Karpas-422 (cell line): Measurements from ENCODE around the gene LPIN3. TPM values are rescaled to one million over a fixed set of nuclear protein-coding genes. Genes with fewer than 3 reads are reported as not detected.

Experiments
- DNase-seq: peaks from one replicate; pipeline ENCODE4 v3.0.0-alpha.2; 2015
- H2AFZ ChIP-seq: fragments of 200-600 bp; sonication (generic); 2 replicates; pipeline ENCODE4 v1.6.1; 2014; ENCODE audit warnings: antibody characterized with exemption, low read length, mixed read lengths
- H3K27ac ChIP-seq: fragments of 200-600 bp; sonication (generic); 2 replicates; pipeline ENCODE4 v1.5.1; 2014; ENCODE audit warnings: mild to moderate bottlenecking, low read length, moderate library complexity
- H3K27me3 ChIP-seq: fragments of 200-600 bp; sonication (generic); 2 replicates; pipeline ENCODE4 v1.6.1; 2014; ENCODE audit warnings: low read length, mixed read lengths
- H3K36me3 ChIP-seq: fragments of 200-600 bp; sonication (generic); 2 replicates; pipeline ENCODE4 v1.6.1; 2014; ENCODE audit warnings: low read length, mixed read lengths; ENCODE audit not compliant: insufficient read depth
- H3K4me1 ChIP-seq: fragments of 200-600 bp; sonication (generic); 2 replicates; pipeline ENCODE4 v1.6.1; 2014; ENCODE audit warnings: mild to moderate bottlenecking, low read length, mixed read lengths
- H3K4me2 ChIP-seq: fragments of 200-600 bp; sonication (generic); 2 replicates; pipeline ENCODE4 v1.6.1; 2014; ENCODE audit warnings: low read length, low read depth, mild to moderate bottlenecking; ENCODE audit not compliant: poor library complexity, severe bottlenecking
- H3K4me3 ChIP-seq: fragments of 200-600 bp; sonication (generic); 2 replicates; pipeline ENCODE4 v1.5.1; 2014; ENCODE audit warnings: mild to moderate bottlenecking, antibody characterized with exemption, low read length, mixed read lengths
- H3K79me2 ChIP-seq: fragments of 200-600 bp; sonication (generic); 2 replicates; pipeline ENCODE4 v1.6.1; 2014; ENCODE audit warnings: mild to moderate bottlenecking, low read length, mixed read lengths
- H3K9ac ChIP-seq: fragments of 200-600 bp; sonication (generic); 2 replicates; pipeline ENCODE4 v1.6.0; 2014; ENCODE audit warnings: low read length
- H3K9me2 ChIP-seq: fragments of 200-600 bp; sonication (generic), shearing (Covaris generic); replicated peaks from 2 replicates; pipeline ENCODE4 v1.6.0; 2014; ENCODE audit warnings: mild to moderate bottlenecking, low read length, moderate library complexity; ENCODE audit not compliant: insufficient read depth
- H3K9me3 ChIP-seq: fragments of 300-700, 200-600 bp; sonication (generic); 2 replicates; pipeline ENCODE4 v1.6.1; 2014; ENCODE audit warnings: low read length, mixed read lengths
- H4K20me1 ChIP-seq: fragments of 200-600 bp; sonication (generic); 2 replicates; pipeline ENCODE4 v1.6.1; 2014; ENCODE audit warnings: mild to moderate bottlenecking, antibody characterized with exemption, low read length, low read depth; ENCODE audit not compliant: insufficient read depth
- total RNA-seq: library from RNA; depleted of rRNA; stranded (reverse); fragments of >200 nt; shearing (Covaris generic); gene quantifications from 2 replicates; pipeline ENCODE4 v1.2.3, GENCODE V29; 2014; ENCODE audit warnings: low replicate concordance; rRNA removed

LPIN3 gene, protein sequence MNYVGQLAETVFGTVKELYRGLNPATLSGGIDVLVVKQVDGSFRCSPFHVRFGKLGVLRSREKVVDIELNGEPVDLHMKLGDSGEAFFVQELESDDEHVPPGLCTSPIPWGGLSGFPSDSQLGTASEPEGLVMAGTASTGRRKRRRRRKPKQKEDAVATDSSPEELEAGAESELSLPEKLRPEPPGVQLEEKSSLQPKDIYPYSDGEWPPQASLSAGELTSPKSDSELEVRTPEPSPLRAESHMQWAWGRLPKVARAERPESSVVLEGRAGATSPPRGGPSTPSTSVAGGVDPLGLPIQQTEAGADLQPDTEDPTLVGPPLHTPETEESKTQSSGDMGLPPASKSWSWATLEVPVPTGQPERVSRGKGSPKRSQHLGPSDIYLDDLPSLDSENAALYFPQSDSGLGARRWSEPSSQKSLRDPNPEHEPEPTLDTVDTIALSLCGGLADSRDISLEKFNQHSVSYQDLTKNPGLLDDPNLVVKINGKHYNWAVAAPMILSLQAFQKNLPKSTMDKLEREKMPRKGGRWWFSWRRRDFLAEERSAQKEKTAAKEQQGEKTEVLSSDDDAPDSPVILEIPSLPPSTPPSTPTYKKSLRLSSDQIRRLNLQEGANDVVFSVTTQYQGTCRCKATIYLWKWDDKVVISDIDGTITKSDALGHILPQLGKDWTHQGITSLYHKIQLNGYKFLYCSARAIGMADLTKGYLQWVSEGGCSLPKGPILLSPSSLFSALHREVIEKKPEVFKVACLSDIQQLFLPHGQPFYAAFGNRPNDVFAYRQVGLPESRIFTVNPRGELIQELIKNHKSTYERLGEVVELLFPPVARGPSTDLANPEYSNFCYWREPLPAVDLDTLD
- not detected in 2 replicates for total RNA-seq

DNA sequence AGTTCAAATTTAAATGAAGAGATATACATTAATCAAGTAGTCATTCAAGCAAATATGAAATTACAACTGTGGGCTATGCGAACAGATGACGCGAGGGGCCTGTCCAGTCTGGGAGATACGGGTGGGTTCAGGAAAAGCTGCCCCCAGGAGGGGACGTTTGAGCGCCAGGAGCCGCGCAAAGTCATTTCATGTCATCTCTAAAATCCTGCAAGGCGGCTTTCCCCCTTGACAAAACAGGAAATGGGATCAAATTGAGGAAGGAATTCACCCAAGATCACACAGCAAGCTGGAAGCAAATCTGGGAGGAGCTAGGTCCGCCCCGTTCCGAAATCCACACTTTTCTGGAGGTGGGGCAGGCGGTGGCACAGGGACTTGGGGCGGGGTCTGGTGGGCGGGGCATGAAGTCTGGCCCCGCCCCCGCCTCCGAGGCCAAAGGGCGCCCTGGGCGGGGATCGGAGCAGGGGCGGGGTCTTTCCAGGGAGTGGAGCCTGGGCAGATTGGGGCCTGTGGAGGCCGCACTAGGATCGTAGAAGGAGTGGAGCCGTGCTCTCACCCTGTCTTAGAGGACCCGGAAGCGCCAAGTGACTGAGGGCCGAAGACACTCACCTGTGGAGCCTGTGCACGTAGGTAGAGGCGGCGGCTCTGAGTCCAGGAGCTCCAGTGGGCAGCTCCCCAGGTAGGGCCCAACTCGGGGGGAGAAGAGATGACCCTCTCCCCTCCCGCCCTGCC is at the start of gene LPIN3:
Gene LPIN3, plus strand, starts transcription at position 495 of the 729 bp plus-strand sequence. CDS start 4,983 bp downstream, outside the sequence.
- peaks cover 5% of the 10 kb centered on the region for H3K4me1 ChIP-seq
- no peaks in the 10 kb centered on the region for H3K9me2 ChIP-seq
- H3K27ac ChIP-seq: no peak within 1 kb of the TSS
- DNase-seq: peak; percentile 55
- H3K36me3 ChIP-seq: no peaks in the 10 kb centered on the region
- H3K79me2 ChIP-seq: no peaks in the 10 kb centered on the region
- no peak within 1 kb of the TSS for H3K9ac ChIP-seq
- H3K4me2 ChIP-seq: peak within 1 kb of the TSS; percentile 53
- H3K27me3 ChIP-seq: no peaks in the 10 kb centered on the region
- H4K20me1 ChIP-seq: 0 out of 2 replicates have a peak, but pooled peaks cover 4% of the 10 kb centered on the region
- H3K9me3 ChIP-seq: no peaks in the 10 kb centered on the region
- H3K4me3 ChIP-seq: no peak within 1 kb of the TSS
- H2AFZ ChIP-seq: no peak within 1 kb of the TSS

- no peak overlapping the region for H3K27ac ChIP-seq
- no peak overlapping the region for H3K4me2 ChIP-seq
- no peaks in the 10 kb centered on the region for H3K9me2 ChIP-seq
Measured at GRCh38 chr20:41293269-41294037, 47.2 kb upstream of the LPIN3 start.

GRCh38 chr20:41299899-41300298 is 40.7 kb upstream of the LPIN3 start:
- Histone ChIP-seq H3K4me2 (no peak overlapping the region), H4K20me1 (peaks cover 30% of the 10 kb centered on the region), H3K79me2 (no peaks in the 10 kb centered on the region), H3K9me3 (no peaks in the 10 kb centered on the region), H3K9me2 (no peaks in the 10 kb centered on the region), H3K27ac (no peak overlapping the region), H3K4me3 (no peak overlapping the region), H3K27me3 (no peaks in the 10 kb centered on the region; the same call in 1 of the 2 replicates), H3K36me3 (no peaks in the 10 kb centered on the region), H3K9ac (no peak overlapping the region), H3K4me1 (peaks cover 13% of the 10 kb centered on the region), H2AFZ (no peak overlapping the region)
- DNase-seq: no peak

More at GRCh38 chr20:41293269-41294037, 47.2 kb upstream of the LPIN3 start:
- Histone ChIP-seq H3K9me3 (no peaks in the 10 kb centered on the region), H3K4me1 (no peaks in the 10 kb centered on the region), H3K36me3 (no peaks in the 10 kb centered on the region), H2AFZ (no peak overlapping the region), H3K4me3 (no peak overlapping the region), H3K9ac (no peak overlapping the region), H3K79me2 (no peaks in the 10 kb centered on the region), H3K27me3 (no peaks in the 10 kb centered on the region), H4K20me1 (peaks cover 23% of the 10 kb centered on the region; the same call in 1 of the 2 replicates)
- no peak for DNase-seq

DNA sequence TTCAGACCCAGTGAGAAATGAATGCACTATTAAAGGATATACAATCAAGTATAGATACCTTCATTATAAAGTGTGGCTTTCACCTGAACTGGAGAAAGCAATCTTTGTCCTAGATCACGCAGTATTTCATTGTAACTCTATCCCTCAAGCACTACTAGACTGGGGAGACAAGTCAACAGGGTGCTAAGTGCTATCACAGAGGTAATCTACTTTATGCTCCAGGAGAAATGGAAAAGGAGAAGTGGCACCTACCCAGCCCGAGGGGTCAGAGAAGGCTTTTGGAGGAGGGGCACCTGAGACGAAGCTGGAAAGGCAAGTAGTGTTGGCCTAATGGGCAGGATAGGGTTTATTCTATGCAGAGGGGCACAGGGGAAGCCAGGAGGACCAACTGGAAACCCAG is 40.2 kb upstream of the LPIN3 start:
- H3K4me2 ChIP-seq: no peak overlapping the region
- H3K27ac ChIP-seq: no peak overlapping the region
- H3K27me3 ChIP-seq: no peaks in the 10 kb centered on the region; the same call in 1 of the 2 replicates
- H3K9me3 ChIP-seq: no peaks in the 10 kb centered on the region
- H3K9me2 ChIP-seq: no peaks in the 10 kb centered on the region
- no peaks in the 10 kb centered on the region for H3K79me2 ChIP-seq
- no peak overlapping the region for H3K4me3 ChIP-seq
- H3K4me1 ChIP-seq: peaks cover 18% of the 10 kb centered on the region
- no peak for DNase-seq
- H2AFZ ChIP-seq: no peak overlapping the region
- H4K20me1 ChIP-seq: peaks cover 30% of the 10 kb centered on the region
- H3K36me3 ChIP-seq: no peaks in the 10 kb centered on the region
- H3K9ac ChIP-seq: no peak overlapping the region

GRCh38 chr20:41300886-41301285 is 39.7 kb upstream of the LPIN3 start:
- no peak overlapping the region for H3K4me3 ChIP-seq
- H3K9me2 ChIP-seq: no peaks in the 10 kb centered on the region
- H3K4me1 ChIP-seq: peaks cover 21% of the 10 kb centered on the region
- no peak overlapping the region for H3K27ac ChIP-seq
- DNase-seq: no peak
- H4K20me1 ChIP-seq: peaks cover 30% of the 10 kb centered on the region
- no peaks in the 10 kb centered on the region; the same call in 1 of the 2 replicates for H3K27me3 ChIP-seq
- H3K9me3 ChIP-seq: no peaks in the 10 kb centered on the region
- H3K36me3 ChIP-seq: no peaks in the 10 kb centered on the region
- H3K79me2 ChIP-seq: no peaks in the 10 kb centered on the region
- H3K4me2 ChIP-seq: no peak overlapping the region
- no peak overlapping the region for H3K9ac ChIP-seq
- H2AFZ ChIP-seq: no peak overlapping the region

DNA sequence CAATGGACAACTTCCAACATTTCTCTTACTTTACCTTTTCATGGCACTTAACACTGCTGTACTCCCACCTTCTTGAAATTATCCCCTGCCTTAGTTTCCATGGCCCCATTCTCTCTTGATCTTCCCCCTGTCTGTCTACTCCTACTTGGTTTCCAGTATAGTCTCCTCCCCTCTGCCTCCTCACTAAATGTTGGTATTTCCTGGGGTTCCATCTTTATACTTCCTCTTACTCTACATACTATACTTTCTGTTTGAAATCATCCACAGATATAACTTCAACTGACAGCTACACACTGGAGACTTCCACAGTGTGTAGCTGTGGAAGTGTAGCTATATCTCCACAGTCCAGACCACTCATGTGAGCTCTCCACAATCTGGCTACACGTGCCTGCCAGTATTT is 36.6 kb upstream of the LPIN3 start:
- H2AFZ ChIP-seq: no peak overlapping the region

DNA sequence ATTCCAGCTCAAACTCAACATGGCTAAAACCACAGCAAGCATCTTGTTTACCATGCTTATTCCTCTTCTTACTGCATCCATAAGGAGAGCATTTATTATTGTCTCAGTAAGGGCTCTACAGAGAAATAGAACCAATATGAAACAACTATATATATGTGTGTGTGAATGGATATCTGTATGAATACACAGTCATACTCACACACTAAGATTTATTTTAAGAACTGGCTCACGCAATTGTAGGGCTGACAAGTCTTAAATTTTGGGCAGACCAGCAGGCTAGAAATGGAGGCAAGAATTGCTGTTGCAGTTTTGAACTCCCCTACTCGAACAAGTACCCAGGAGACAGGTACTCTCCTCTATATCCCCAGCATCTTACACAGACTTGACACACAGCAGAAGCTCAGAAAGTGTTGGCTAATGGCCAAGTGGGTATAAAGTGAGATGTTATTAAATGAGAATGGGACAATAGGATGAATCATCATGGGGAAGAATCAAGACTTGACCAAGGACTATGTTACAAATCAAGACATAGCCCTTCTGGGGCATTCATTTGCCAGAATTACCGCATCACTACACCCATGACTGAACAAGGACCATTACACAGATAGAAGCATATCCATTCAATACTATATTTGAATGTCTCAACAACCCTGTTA is 36.1 kb upstream of the LPIN3 start:
- no peak overlapping the region for H3K27ac ChIP-seq
- no peaks in the 10 kb centered on the region for H3K36me3 ChIP-seq
- H3K4me1 ChIP-seq: peaks cover 44% of the 10 kb centered on the region
- H3K9ac ChIP-seq: no peak overlapping the region
- H4K20me1 ChIP-seq: peaks cover 17% of the 10 kb centered on the region
- peak; percentile 44 for DNase-seq
- H3K9me2 ChIP-seq: no peaks in the 10 kb centered on the region
- H3K4me3 ChIP-seq: no peak overlapping the region
- no peak overlapping the region for H2AFZ ChIP-seq
- H3K9me3 ChIP-seq: no peaks in the 10 kb centered on the region
- H3K79me2 ChIP-seq: no peaks in the 10 kb centered on the region
- no peaks in the 10 kb centered on the region; the same call in 1 of the 2 replicates for H3K27me3 ChIP-seq
- H3K4me2 ChIP-seq: peak overlapping the region; percentile 21

More for the DNA sequence above, 36.6 kb upstream of the LPIN3 start:
- Histone ChIP-seq H3K9me2 (no peaks in the 10 kb centered on the region), H3K9ac (no peak overlapping the region), H3K27me3 (no peaks in the 10 kb centered on the region; the same call in 1 of the 2 replicates), H3K4me2 (peak overlapping the region; percentile 21), H3K27ac (no peak overlapping the region), H3K9me3 (no peaks in the 10 kb centered on the region), H3K4me1 (peaks cover 44% of the 10 kb centered on the region), H3K79me2 (no peaks in the 10 kb centered on the region), H3K36me3 (no peaks in the 10 kb centered on the region), H3K4me3 (no peak overlapping the region), H4K20me1 (peaks cover 17% of the 10 kb centered on the region)
- no peak for DNase-seq
